ENCODE measurements around the gene ABHD5.

ABHD5 gene

DNA sequence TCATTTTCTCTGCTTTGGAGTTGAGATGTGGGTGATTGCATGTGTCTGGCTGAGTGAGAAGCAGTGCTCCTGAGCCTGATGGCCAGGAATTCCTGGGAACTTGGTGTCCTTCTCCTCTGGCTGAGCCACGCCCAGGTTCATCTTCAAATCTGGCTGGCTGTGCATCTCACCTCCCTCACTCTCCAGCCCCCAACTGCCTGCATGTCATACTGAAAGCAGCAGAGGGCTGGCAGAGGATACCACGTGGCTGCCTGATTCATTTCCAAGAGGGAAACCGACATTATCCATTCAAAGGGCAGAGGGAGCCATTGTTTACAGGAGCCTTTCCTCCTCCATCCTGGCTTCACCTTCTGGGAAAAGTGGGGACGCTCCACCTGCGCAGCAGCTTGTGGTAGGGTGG is 57.4 kb downstream of the ABHD5 start:
- H3K27me3 ChIP-seq: no peaks in the 10 kb centered on the region
- no peak overlapping the region for H3K27ac ChIP-seq
- H3K9me3 ChIP-seq: no peaks in the 10 kb centered on the region
- no peak for TF ChIP-seq CTCF (IDR thresholded peaks at IDR 0.05)
- no peak overlapping the region for H3K4me3 ChIP-seq (ENCODE audit: low read depth in 1 of 2, low read length in 1 of 2)
- no peaks in the 10 kb centered on the region for H3K4me1 ChIP-seq (ENCODE audit: control insufficient read depth in 1 of 2, insufficient read depth in 1 of 2, low read depth in 1 of 2, low read length in 1 of 2)
- no peaks in the 10 kb centered on the region for H3K36me3 ChIP-seq

- TF ChIP-seq CTCF (IDR thresholded peaks at IDR 0.05): no peak
- H3K27ac ChIP-seq: no peak overlapping the region
- no peaks in the 10 kb centered on the region for H3K27me3 ChIP-seq
- no peak overlapping the region for H3K4me3 ChIP-seq (ENCODE audit: low read depth in 1 of 2, low read length in 1 of 2)
- H3K4me1 ChIP-seq (ENCODE audit: control insufficient read depth in 1 of 2, insufficient read depth in 1 of 2, low read depth in 1 of 2, low read length in 1 of 2): no peaks in the 10 kb centered on the region
- H3K9me3 ChIP-seq: no peaks in the 10 kb centered on the region
- no peaks in the 10 kb centered on the region for H3K36me3 ChIP-seq
Observed at GRCh38 chr3:43748645-43749044, 57.9 kb downstream of the ABHD5 start.

DNA sequence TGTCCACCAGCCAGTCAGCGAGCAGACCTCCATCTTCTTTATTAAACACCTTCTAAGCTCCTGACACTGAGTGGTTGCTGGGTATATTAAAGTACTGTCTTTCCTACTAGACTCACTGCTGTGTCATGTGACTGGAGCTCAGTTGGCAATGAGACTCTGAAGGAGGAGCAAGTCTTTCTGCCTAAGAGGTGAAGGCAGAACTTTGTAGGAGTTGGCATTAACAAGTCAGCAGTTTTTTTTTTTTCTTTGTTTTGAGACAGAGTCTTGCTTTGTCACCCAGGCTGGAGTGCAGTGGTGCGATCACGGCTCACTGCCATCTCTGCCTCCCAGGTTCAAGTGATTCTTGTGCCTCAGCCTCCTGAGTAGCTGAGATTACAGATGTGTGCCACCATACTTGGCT is 62.2 kb downstream of the ABHD5 start:
- Histone ChIP-seq H3K4me1 (ENCODE audit: control insufficient read depth in 1 of 2, insufficient read depth in 1 of 2, low read depth in 1 of 2, low read length in 1 of 2) (peaks cover 6 to 10% of the 10 kb centered on the region in 2 experiments), H3K36me3 (no peaks in the 10 kb centered on the region), H3K9me3 (no peaks in the 10 kb centered on the region)

GRCh38 chr3:43753741-43754715 is 63.3 kb downstream of the ABHD5 start:
- H3K27me3 ChIP-seq: no peaks in the 10 kb centered on the region
- no peaks in the 10 kb centered on the region for H3K9me3 ChIP-seq
- no peak overlapping the region for H3K4me3 ChIP-seq (ENCODE audit: low read depth in 1 of 2, low read length in 1 of 2)
- TF ChIP-seq CTCF (IDR thresholded peaks at IDR 0.05): no peak
- H3K27ac ChIP-seq: no peak overlapping the region
- no peaks in the 10 kb centered on the region for H3K36me3 ChIP-seq
- peaks cover 16 to 20% of the 10 kb centered on the region in 2 experiments for H3K4me1 ChIP-seq (ENCODE audit: control insufficient read depth in 1 of 2, insufficient read depth in 1 of 2, low read depth in 1 of 2, low read length in 1 of 2)

More for the DNA sequence above, 62.2 kb downstream of the ABHD5 start:
- Histone ChIP-seq H3K27ac (no peak overlapping the region), H3K4me3 (ENCODE audit: low read depth in 1 of 2, low read length in 1 of 2) (no peak overlapping the region), H3K27me3 (no peaks in the 10 kb centered on the region)
- no peak for TF ChIP-seq CTCF (IDR thresholded peaks at IDR 0.05)

DNA sequence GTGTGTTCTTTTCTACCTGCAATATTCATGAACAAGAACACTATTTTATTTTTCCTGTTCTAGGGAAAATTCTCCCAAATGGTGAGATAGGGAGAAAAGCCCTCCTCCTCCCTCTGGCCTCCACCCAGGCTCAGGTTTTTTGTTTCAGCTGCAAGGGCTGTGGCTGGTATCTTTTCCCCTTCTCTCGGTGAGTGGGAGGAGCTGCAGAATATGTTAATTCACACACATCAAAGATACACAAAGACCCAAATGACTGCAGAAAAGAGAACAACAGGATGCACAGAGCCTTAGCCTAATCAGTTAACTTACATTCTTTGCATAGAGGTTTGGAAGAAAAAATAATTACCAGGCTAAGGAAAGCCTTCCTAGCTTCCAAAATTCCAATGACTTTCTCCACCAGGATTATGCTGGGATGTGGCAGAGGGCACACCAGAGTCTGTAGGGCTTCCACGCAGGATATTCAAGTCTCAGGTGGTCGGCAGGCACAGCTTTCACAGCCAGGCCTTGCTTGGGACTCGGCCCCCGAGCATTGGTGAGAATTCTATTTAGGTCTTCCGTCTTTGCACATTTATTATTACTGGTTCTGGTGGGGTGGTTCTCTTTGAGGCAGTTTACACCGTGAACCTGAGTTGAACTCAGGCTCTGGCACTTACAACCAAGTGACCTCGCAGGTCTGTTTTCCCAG is 64.9 kb downstream of the ABHD5 start:
- no peaks in the 10 kb centered on the region for H3K36me3 ChIP-seq
- no peaks in the 10 kb centered on the region for H3K9me3 ChIP-seq
- no peak overlapping the region for H3K4me3 ChIP-seq (ENCODE audit: low read depth in 1 of 2, low read length in 1 of 2)
- H3K27ac ChIP-seq: no peak overlapping the region
- TF ChIP-seq CTCF (IDR thresholded peaks at IDR 0.05): no peak
- H3K4me1 ChIP-seq (ENCODE audit: control insufficient read depth in 1 of 2, insufficient read depth in 1 of 2, low read depth in 1 of 2, low read length in 1 of 2): peaks cover 18 to 28% of the 10 kb centered on the region in 2 experiments
- H3K27me3 ChIP-seq: no peaks in the 10 kb centered on the region

Measured in neutrophil (primary cell).